HUES6 (cell line): ENCODE data around the gene ASPA.

ENCODE experiments used
- H3K27ac ChIP-seq: 2 replicates; pipeline ENCODE4 v1.7.0; 2013; ENCODE audit warnings: low read depth, mild to moderate bottlenecking, low read length, inconsistent platforms
- H3K27me3 ChIP-seq: 2 replicates; pipeline ENCODE4 v1.6.1; 2013; ENCODE audit warnings: low read length; ENCODE audit not compliant: control insufficient read depth, insufficient read depth
- H3K36me3 ChIP-seq: 2 replicates; pipeline ENCODE4 v1.6.1; 2013; ENCODE audit warnings: low read length; ENCODE audit not compliant: control insufficient read depth, insufficient read depth
- H3K4me1 ChIP-seq: 2 replicates; pipeline ENCODE4 v1.6.1; 2013; ENCODE audit warnings: low read length; ENCODE audit not compliant: control insufficient read depth, insufficient read depth
- H3K4me3 ChIP-seq: 2 replicates; pipeline ENCODE4 v1.5.1; 2013; ENCODE audit warnings: low read depth, low read length
- H3K9ac ChIP-seq: one replicate; pipeline ENCODE4 v1.6.1; 2013; ENCODE audit warnings: mild to moderate bottlenecking, low read length
- H3K9me3 ChIP-seq: 2 replicates; pipeline ENCODE4 v1.6.1; 2013; ENCODE audit warnings: low read depth, low read length; ENCODE audit not compliant: control insufficient read depth, insufficient read depth

The ASPA gene

GRCh38 chr17:3549610-3550162, 73.9 kb downstream of the ASPA start:
- no peak overlapping the region for H3K27ac ChIP-seq
- H3K36me3 ChIP-seq: no peaks in the 10 kb centered on the region
- no peak overlapping the region for H3K9ac ChIP-seq
- H3K4me3 ChIP-seq: no peak overlapping the region
- no peaks in the 10 kb centered on the region for H3K27me3 ChIP-seq
- H3K9me3 ChIP-seq: no peaks in the 10 kb centered on the region
- H3K4me1 ChIP-seq: no peaks in the 10 kb centered on the region; the same call in 1 of the 2 replicates

DNA sequence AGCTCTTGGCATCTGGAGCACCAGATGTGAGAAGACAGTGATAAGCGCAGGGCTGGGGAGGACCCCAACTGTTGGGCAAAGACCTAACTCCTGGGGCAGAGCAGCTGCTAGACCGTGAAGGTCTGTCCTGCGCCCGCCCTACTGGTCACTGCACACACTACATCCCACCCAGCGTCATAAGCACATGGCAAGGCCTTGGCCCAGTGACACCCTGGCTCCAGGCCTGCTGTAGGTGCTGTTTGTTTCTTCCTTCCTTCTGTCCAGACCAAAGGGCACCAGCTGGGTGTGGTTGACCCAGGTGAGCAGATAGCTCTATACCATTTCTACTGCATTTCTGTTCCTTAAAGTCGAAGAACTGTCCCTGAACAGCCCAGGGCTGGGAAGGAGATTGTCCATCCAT, 75.4 kb downstream of the ASPA start:
- Histone ChIP-seq H3K36me3 (no peaks in the 10 kb centered on the region), H3K4me1 (no peaks in the 10 kb centered on the region), H3K27me3 (no peaks in the 10 kb centered on the region), H3K4me3 (no peak overlapping the region), H3K9me3 (no peaks in the 10 kb centered on the region), H3K27ac (no peak overlapping the region), H3K9ac (no peak overlapping the region)

DNA sequence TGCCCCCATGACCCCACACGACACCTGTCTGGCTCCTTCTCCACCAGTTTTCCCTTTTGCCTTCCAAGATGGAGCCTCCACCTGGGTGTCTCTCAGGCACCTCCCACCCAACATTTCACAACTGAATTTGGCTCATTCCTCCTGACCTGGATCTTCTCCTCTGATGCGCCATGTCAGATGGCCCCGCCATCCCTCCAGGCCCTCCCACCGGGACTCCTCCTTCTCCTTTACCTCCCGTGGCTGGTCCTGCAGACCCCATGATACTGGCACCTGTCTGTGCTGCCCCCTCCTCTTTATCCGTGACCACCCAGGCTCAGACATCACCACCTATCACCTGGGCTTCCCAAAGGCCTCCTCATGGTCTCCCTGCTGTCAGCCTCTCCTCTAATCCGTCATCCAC, 77.1 kb downstream of the ASPA start:
- no peak overlapping the region for H3K9ac ChIP-seq
- H3K9me3 ChIP-seq: no peaks in the 10 kb centered on the region
- H3K4me3 ChIP-seq: no peak overlapping the region
- no peaks in the 10 kb centered on the region for H3K4me1 ChIP-seq
- H3K27ac ChIP-seq: no peak overlapping the region
- H3K36me3 ChIP-seq: no peaks in the 10 kb centered on the region
- H3K27me3 ChIP-seq: no peaks in the 10 kb centered on the region
